Effector CD4-positive, alpha-beta T cell (primary cell): ENCODE measurements around the gene MSGN1.
"Not testable (repeated sequence)": the region's sequence is repeated elsewhere in the genome, so short reads cannot be mapped to it uniquely, and the experiment has no call there.

Experiments used
- DNase-seq: peaks from one replicate; pipeline ENCODE4 v3.0.0-alpha.2; 2020

The MSGN1 gene

DNA sequence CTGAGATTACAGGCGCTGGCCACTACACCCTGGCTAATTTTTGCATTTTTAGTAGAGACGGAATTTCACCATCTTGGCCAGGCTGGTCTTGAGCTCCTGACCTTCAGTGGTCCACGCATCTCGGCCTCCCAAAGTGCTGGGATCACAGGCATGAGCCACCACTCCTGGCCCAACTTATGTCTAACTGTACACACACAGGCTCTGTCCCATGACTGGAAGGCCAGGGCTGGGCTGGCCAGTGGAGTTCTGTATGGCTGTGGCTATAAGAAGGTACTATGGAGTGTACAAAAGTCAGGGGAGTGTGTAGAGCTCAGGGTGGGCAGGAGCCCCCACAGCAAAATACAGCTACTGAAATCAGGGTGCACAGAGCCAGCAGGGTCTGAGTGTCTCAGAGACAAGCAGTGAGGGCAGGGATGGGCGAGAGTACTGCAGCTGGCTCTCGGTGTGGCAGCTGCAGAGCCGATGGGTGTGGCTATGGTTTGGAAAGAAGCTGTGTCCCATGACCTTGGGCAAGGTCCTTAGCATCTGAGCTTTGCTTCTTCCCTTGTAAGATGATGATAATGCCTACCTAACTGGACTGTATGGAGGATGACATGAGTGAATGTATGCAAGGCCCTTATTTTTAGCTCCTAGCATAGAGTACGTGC is 10.4 kb upstream of the MSGN1 start:
- DNase-seq = no peak

DNA sequence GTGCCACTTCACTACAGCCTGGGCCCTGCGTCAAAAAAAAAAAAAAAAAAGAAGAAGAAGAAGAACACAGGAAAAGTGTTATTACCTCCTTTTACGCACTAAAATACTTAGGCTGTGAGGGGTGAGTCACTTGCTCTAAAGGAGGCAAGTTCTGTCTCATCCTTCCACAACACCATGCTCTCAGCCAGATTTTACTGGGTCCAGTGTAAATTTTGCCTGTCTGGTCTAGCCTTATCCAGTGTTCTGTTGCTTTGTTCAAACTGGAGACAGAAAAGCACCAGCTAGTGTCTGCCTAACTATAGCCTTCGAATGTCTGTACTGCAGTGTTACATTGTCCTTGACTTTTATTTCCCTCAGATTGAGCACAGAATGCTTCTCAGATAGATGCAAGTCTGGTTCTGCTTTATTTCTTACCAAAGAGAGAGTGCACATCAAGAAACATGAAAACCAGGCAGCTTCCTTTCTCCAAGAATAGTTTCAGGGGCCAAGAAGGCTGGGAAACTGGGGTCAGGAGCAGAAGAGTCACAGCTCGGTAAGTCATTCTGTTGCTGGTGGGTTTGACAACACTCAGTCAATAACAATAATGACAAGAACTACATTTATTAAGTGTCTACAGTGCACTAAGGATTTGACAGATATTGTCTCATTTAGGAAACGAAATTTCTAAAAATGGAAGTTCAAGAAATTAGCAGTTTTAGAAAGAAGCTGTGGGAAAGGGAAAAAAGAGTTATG is 3.1 kb upstream of the MSGN1 start:
- no peak for DNase-seq

DNA sequence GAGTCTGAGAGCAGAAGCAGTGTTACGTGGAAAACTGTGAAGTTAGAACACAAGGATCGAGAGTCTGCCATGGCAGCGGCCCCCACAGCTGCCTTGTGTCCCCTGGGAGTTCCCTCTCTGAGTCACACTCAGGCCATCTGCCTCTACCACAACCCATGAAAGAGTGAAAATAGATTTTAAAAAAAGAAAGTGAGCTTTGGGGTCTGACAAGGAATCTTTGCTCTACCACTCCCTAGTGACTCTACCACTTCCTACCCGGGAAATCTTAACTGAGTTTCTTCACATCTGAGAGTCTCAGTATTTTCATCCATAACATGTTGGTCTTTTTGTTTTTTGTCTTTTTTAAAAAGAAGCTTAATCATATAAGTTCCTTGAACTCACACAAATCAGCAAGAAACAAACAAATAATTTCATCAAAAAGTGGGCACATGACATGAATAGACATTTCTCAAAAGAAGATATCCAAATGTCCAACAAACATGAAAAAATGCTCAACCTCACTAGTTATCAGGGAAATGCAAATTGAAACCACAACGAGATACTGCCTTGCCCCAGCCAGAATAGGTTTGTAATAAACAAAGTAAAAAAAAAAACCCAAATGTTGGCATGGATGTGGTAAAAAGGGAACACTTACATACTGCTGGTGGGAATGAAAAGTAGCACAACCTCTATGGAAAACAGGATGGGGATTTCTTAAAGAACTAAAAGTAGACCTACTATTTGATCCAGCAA is 2.4 kb upstream of the MSGN1 start:
- no peak for DNase-seq

DNA sequence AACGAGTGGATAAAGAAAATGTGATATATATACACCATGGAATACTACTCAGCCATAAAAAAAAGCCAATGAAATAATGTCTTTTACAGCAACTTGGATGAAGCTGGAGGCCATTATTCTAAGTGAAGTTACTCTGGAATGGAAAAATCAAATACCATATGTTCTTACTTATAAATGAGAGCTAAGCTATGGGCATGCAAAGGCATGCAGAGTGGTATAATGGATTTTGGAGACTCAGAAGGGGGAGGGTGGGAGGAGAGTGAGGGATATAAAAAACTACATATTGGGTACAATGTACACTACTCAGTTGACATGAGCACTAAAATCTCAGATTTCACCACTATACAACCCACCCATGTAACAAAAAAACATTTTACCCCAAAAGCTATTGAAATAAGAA is 1.7 kb upstream of the MSGN1 start:
- DNase-seq = no peak

DNA sequence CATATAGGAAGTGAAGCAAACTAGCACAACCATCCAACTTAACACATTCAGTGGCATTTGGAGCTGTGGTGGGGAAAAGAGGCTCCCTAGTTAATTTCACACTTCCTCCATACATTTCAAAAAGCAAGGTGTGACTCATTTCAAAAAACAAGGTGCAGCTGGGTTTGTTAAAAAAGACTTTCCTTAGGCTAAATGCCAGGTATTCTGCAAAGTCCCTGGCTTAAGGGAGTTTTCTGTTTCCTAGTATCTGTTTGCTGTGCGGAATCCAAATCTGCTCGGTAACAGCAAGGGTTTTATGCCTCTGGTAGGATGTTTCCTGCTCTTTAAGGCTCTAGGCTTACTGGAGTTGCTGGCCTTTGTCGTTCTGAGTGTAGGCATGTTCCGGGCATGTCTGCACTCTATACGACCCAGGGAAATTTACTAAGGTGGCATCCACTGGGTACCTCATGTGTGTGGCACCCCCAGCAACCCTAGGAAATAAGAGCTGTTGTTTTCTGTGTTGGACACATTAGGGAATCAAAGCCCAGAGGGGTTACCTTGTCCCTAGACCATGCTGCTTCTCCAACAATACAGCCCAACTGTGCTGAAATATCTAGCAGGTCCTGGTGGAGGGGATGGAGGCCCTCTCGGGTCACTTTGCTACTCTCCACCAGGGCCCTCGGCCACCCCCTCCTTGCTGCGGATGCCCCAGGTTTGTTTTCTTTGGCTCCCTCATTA is 634 bp upstream of the MSGN1 start:
- no peak for DNase-seq

DNA sequence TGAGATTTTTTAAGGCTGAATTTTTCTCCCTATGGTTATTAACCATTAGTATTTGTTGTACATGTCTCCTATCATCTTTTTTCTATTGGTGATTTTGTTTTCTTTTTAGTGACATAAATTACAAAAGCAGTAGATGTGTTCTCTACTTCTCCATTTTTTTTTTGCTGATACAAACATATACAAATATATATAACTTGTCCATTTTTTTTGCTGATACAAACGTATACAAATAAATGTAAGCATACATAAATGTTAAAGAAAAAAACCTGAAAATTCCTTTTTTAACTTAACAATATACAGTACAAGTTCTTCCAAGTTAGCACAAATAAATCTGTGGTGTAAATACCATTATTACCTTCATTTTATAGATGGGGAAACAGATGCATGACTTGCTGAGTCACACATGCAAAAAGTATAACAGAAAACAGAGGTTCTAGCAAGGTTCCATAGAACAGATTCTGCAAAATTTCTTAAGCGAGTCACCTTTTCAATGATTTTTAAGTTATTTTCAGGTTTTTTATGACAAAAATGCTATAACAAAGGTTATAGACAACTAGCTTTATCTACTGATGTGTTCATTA is 2.1 kb downstream of the MSGN1 start:
- DNase-seq = no peak

DNA sequence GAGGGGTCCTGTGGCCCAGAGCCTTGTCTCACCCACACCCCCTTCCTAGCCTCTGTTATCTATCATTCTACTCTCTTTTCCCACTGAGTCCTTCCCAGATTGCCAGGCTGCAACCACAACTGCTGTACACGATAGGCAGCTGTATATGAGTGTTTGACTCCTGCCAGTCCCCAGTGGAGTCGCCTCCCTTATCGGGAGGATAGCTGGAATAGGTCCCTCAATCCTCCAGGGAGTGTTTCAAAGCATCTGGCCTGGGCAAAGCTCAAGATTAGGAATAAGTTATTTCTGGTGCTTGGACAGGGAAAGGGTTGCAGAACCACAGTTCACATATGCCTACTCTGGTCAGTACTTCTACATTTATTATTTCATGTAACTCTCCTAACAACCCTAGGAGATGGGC is 4.8 kb downstream of the MSGN1 start:
- DNase-seq = no peak

DNA sequence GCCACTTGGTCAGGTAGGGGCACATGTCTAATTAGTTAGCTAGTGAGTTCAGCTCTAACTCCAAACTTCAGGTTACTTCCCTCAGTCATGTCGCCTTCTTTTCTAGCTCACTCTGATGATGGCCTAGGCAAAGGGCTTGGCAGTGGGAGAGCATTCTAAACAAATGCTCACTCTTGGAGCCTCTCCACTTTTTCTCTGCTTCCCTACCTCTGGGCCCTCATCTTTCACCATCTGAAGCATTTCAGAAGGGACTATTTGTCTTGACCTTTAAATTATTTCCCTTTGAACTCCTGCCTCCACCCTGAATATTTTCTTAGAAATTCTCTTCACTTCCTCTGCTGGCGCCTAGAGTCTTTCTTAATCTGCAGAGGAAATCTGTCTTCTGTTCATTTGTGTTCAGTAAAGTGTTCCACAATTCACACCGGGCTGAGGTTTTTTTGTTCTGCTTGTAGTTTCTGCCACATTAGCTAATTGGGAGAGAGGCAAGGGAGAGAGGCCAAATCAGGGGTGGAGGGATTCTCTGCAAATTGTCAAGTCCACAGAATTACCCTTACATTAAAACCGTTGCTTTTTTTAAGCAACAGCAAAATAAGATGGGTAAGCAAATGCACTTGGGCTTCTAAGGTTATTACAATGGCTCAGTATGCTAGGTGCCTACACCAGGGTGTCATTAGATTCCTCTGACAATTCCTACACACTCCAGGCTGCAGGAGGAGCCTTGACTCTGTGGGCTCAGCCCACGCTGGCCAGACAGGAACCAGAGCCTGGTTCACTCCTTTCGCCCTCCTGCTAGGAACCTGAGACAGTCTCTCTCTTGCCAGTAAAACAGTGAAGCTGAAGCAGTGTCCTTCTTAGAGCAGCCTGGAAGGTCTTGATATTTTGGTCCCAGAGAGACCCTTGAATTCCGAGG is 5.5 kb downstream of the MSGN1 start:
- DNase-seq = no peak

DNA sequence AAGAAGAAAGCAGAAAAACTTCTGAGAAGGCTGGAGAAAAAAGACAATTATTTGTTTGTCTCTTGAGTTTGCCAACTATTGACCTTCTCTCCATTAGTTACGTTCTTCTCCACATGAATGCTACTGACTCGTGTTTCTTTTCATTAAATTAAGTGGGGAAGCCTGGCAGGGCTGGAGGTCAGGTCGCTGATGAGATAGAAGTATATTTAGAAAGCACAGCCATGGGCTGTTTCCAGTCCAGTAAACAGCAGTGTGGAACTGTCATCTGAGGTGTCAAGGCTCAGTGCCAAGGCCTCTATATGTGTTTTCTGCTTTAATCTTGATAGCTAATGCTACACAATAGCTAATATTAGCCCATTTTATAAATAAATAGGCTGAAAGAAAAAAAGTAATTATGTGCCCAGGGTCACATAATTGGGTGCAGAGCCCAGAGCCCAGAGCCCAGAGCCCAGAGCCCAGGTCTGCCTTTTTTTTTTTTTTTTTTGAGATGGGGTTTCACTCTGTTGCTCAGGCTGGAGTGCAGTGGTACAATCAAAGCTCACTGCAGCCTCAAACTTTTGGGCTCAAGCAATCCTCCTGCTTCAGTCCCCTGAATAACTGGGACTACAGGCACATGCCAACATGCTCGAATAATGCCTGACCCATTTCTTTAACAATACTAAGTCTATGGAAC is 6.3 kb downstream of the MSGN1 start:
- no peak for DNase-seq

DNA sequence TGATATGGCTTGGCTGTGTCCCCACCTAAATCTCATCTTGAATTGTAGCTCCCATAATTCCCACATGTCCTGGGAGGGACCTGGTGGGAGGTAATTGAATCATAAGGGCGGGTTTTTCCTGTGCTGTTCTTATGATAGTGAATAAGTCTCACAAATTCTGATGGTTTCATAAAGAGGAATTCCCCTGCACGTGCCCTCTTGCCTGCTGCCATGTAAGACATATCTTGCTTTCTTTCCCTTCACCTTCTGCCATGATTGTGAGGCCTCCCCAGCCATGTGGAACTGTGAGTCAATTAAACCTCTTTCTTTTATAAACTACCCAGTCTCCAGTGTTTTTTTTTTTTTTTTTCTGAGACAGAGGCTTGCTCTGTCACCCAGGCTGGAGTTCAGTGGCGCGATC is 7.4 kb downstream of the MSGN1 start:
- not testable (repeated sequence) for DNase-seq

DNA sequence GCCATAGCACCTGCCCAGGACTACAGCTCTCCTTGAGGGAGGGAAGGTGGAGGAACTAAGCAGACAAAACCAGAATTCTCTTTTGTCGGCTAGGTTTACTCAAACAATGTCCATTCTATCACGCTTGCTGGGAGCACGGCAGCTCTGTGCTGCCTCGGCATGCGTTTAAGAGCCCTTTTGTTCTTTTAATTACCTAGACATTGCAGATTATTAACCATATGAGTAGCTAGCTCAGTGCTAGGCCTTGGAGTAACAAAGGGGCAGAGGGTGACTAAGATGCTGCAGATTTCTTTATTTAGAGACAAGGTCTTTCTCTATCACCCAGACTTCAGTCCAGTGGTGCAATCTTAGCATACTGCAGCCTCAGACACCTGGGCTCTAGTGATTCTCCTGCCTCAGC is 11.1 kb downstream of the MSGN1 start:
- DNase-seq = no peak

DNA sequence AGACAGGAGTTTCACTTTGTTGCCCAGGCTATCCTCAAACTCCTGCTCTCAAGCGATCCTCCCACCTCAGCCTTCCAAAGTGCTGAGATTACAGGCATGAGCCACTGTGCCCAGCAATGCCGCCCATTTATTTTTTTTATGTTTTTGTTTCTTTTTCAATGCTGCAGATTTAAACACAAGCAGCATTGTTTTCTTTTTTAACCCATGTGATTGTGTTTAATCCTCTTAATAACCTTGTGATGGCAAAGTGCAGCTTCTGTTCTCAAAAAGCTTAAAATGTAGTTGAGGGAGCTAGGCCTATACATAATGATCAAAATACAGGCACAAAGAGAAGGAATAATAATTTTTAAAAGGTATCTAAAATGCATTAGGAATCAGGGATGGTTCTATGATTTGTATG is 11.5 kb downstream of the MSGN1 start:
- no peak for DNase-seq

DNA sequence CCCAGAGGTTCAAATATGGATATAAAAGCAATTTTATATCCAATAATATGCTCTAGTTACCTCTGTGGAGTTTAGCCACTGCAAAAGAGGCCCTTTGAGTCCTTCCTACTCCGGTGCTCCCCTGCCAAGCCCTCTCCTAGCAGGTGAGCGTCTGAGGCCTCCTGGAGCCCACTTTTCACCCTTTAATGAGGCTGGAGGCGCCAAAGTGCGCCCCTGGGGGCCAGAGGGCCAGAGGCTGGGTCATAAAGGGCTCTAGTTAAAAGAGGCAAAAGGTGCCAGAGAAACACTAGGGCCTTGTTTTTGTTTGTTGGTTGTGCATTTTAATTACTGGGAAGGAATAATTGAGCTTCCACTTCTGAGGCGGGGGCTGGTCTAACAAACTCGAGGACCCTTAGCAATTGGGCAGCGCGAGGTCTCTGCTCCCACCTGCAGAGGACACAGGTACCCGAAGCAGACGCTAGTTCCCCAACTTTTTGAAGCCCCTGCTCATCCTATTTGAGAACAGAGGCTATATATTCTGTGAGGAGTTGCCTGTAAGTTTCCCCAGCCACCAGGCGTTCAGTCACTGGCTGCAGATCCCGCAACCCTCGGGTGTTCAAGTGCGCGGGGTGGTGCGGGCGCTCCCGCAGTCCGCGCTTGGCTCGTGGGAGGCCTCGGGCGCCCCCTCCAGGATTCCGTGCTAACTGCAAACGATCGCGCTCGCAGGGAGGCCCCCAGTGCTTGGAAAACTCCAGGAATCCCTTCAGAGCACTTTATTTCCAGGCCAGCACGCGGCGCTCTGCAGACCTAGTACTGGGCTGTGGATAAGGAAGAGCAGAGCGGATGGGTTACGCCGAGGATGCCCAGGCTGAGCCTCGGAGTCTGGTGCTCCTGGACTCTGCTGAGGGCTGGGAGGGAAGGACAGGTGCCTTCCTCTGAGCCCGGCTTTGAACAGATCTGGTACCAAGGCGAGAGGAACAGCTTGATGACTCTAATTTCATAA is 14.1 kb downstream of the MSGN1 start:
- DNase-seq = no peak

DNA sequence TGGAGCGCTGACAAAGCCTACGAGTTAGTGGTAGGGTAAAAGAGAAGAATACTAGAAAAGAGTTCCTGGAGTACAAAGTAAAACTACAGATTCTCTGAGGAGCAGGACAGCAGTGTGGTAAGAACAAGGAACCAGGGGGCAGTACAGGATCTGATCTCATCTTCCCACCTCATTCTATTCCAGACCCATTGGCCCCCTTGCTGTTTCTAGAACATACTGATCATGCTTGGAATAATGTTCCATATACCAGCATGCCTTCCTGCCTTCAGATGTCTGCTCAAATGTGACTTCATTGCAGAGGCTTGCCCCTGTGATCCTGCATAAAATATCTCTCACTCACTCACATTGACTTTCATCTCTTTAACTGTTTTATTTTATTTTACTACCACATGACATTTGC is 19.3 kb downstream of the MSGN1 start:
- no peak for DNase-seq

DNA sequence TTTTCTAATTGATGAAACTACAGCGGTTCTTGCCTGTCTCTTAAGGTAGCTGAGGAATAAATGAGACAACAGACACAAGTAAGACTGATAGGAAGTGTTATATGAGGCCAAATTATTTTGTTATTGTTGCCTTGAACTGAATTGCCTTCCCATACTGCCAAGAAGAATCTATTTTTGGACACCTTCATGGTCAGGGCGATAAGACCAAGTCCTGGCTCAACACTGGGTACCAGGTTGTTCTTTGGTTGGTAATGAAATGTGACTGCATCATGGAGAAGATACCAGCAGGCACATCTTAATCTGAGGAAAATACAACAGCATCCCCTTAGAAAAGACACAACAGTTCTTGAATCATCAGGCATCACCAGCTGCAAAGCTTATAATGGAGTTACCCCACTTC is 23.7 kb downstream of the MSGN1 start:
- DNase-seq = no peak

DNA sequence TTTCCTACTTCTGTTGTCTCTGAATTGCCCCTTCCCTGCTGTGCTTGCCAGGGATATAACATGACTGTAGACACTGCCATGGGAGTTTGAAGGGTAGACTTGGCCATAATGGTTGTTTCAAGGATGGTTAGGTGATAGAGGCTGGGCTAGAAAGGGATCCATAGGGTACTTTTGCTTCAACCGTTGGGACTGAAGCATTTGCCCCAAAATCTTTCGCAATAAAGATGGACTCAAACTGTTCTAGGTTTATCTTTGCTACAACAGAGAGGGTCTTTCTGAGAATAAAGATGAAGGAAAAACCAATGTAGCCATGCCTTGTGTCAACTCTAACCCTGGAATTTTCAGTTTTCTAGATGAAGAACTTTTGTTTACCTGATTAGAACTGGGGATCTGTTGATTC is 27.2 kb downstream of the MSGN1 start:
- DNase-seq = no peak

DNA sequence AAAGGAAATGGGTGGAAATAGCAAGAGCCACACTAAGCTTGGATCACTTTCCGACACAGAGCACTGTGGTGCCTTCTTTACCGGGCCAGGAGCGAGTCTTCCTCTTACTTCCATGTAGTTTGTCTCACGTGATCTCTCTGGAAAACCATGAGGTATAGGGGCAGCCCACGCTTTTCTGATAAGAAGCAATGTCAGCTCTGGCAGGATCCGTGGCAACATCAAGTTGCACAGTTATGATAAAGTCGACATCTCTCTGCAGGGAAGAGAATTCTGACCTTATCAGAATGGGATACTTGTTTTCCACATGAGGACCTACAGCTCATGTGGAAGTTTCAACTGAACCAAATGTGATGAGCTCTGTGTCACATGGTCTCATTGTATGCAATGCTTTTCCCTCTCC is 29.5 kb downstream of the MSGN1 start:
- DNase-seq = no peak

DNA sequence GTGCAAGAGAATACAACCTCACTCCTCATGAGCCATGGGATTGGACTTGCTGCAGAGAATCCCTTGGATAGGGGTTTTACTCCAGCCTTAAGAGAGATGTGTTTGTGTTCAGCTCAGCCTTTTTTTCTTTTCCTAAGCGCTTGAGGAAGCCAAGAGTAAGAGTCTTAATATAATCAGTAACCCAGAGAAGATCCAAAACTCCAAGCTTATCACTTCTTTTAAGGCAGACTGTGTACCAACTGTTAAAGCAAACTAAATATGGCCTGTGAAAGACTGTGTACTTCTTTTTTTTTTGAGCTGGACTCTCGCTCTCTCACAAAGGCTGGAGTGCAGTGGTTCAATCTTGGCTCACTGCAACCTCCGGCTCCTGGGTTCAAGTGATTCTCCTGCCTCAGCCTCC is 30.4 kb downstream of the MSGN1 start:
- DNase-seq = no peak

DNA sequence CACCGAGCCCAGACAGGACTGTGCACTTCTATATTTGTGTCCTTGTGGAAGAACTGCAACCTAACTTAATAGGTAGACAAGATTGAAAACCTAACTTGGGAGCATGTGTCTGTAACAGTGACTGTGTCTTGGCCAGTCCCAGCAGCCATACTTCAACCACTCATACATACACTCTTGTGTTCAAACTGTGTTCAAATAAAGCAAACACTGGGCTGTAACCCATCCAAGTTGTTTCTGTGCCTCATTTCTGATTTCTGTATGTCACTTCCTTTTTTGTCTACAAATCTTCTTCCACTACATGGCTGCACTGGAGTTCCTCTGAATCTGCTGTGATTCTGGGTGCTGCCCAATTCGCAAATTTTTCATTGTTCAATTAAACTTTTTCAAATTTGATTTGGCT is 31.0 kb downstream of the MSGN1 start:
- DNase-seq = no peak

DNA sequence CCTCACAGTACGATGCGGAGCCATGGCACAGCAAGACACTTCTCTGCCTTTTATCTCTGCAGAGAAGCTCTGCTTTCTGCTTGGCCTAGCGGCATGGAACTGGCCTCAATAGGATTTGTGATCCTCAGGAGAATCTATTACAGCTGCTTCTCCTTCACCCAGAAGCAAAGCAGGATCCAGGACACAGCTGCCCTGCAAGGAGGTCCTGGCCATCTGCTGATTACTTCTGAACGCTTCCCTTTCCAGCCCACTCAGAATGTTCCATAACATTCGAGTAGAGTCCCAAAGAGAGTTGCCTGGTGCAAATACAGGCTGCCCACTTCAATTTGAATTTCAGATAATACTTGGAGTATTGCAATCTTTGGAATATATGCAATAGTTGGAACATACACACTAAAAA is 33.0 kb downstream of the MSGN1 start:
- no peak for DNase-seq
